ENCODE data around the gene CADPS. TPM values are rescaled to one million over a fixed set of nuclear protein-coding genes. Genes with fewer than 3 reads are reported as not detected.

The CADPS gene
- polyA plus RNA-seq, 3 donors = not detected

DNA sequence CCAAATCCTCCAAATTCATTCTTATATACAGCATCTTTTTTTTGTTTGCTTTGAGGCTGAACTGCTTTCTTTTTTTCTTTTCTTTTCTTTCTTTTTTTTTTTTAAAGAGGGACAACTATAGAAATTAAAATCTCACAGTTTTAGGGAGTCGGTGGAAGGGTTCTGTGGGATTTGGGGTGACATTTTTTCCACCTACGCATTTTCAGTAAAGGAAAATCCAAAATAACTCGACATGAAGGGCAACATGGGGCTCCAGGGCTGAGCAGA lies 498.8 kb downstream of the CADPS start:
- H3K9ac ChIP-seq (ENCODE audit: insufficient read depth, low read length, poor library complexity, severe bottlenecking) = no peak overlapping the region
- Mint-ChIP-seq H3K27me3 (ENCODE audit: low read depth in 3 of 3) (peaks cover 89 to 98% (median 96%) of the 10 kb centered on the region in 3 donors), H3K4me1 (peaks cover 3% of the 10 kb centered on the region), H3K36me3 (peaks cover 0 to 2% of the 10 kb centered on the region in 2 donors), H3K4me3 (peak overlapping the region in 1 of 2 donors; percentile 73), H3K27ac (no peak overlapping the region), H3K9me3 (peaks cover 0 to 15% (median 4%) of the 10 kb centered on the region in 7 donors)
- H3K4me2 ChIP-seq (replicated peaks; ENCODE audit: extremely low read depth, low read length, poor library complexity, severe bottlenecking) = no peak overlapping the region
- no peak overlapping the region for H3K27ac ChIP-seq (ENCODE audit: low read depth in 1 of 2, low read length in 2 of 2)
- H3K4me3 ChIP-seq (replicated peaks in 1 of 3; ENCODE audit: low read depth in 2 of 3, low read length in 3 of 3) = no peak overlapping the region
- no peaks in the 10 kb centered on the region for H4K20me1 ChIP-seq (ENCODE audit: insufficient read depth, low read length)
- H2AFZ ChIP-seq (ENCODE audit: insufficient read depth, low read depth, low read length, poor library complexity, severe bottlenecking) = no peak overlapping the region
- no CpG with 5 or more reads among the region's 3 CpGs for WGBS (ENCODE audit: insufficient coverage)
- no peaks in the 10 kb centered on the region for H3K36me3 ChIP-seq (replicated peaks in 1 of 2; ENCODE audit: control insufficient read depth in 1 of 2, insufficient read depth in 2 of 2, low read length in 2 of 2)
- H3K4me1 ChIP-seq (ENCODE audit: control insufficient read depth in 1 of 2, insufficient read depth in 2 of 2, low read length in 2 of 2) = no peaks in the 10 kb centered on the region
- no peak for DNase-seq
- H3K27me3 ChIP-seq (ENCODE audit: control insufficient read depth in 2 of 2, insufficient read depth in 2 of 2, low read length in 2 of 2) = peaks cover 92 to 98% of the 10 kb centered on the region in 2 donors
- intact Hi-C loops (cut with micrococcal nuclease) = no loop called here
- peaks cover 0 to 58% of the 10 kb centered on the region in 2 donors for H3K9me3 ChIP-seq (replicated peaks in 1 of 2; ENCODE audit: control insufficient read depth in 1 of 2, insufficient read depth in 1 of 2, low read length in 2 of 2)
- no peak for TF ChIP-seq CTCF (IDR thresholded peaks at IDR 0.05)
- H3K79me2 ChIP-seq (ENCODE audit: insufficient read depth, low read length) = no peaks in the 10 kb centered on the region

- Histone ChIP-seq H4K20me1 (ENCODE audit: insufficient read depth, low read length) (no peaks in the 10 kb centered on the region), H3K27me3 (ENCODE audit: control insufficient read depth in 2 of 2, insufficient read depth in 2 of 2, low read length in 2 of 2) (peaks cover 90 to 98% of the 10 kb centered on the region in 2 donors), H3K9me3 (replicated peaks in 1 of 2; ENCODE audit: control insufficient read depth in 1 of 2, insufficient read depth in 1 of 2, low read length in 2 of 2) (peaks cover 0 to 64% of the 10 kb centered on the region in 2 donors), H3K79me2 (ENCODE audit: insufficient read depth, low read length) (no peaks in the 10 kb centered on the region), H2AFZ (ENCODE audit: insufficient read depth, low read depth, low read length, poor library complexity, severe bottlenecking) (no peak overlapping the region), H3K27ac (ENCODE audit: low read depth in 1 of 2, low read length in 2 of 2) (no peak overlapping the region), H3K9ac (ENCODE audit: insufficient read depth, low read length, poor library complexity, severe bottlenecking) (no peak overlapping the region), H3K4me1 (ENCODE audit: control insufficient read depth in 1 of 2, insufficient read depth in 2 of 2, low read length in 2 of 2) (no peaks in the 10 kb centered on the region), H3K4me3 (replicated peaks in 1 of 3; ENCODE audit: low read depth in 2 of 3, low read length in 3 of 3) (no peak overlapping the region), H3K4me2 (replicated peaks; ENCODE audit: extremely low read depth, low read length, poor library complexity, severe bottlenecking) (no peak overlapping the region), H3K36me3 (replicated peaks in 1 of 2; ENCODE audit: control insufficient read depth in 1 of 2, insufficient read depth in 2 of 2, low read length in 2 of 2) (no peaks in the 10 kb centered on the region)
- Mint-ChIP-seq H3K36me3 (peaks cover 0 to 2% of the 10 kb centered on the region in 2 donors), H3K4me3 (peak overlapping the region in 1 of 2 donors; percentile 73), H3K9me3 (peaks cover 0 to 15% (median 4%) of the 10 kb centered on the region in 7 donors), H3K4me1 (peaks cover 3% of the 10 kb centered on the region), H3K27ac (no peak overlapping the region), H3K27me3 (ENCODE audit: low read depth in 3 of 3) (peaks cover 94 to 98% (median 98%) of the 10 kb centered on the region in 3 donors)
- no peak for TF ChIP-seq CTCF (IDR thresholded peaks at IDR 0.05)
- intact Hi-C loops (cut with micrococcal nuclease) = no loop called here
- DNase-seq = no peak
- 2% methylated on average over 6 of the region's 14 CpGs for WGBS (ENCODE audit: insufficient coverage)
These were observed 499.4 kb downstream of the CADPS start for GRCh38 chr3:62375655-62376453.
